Panc1 (cell line): ENCODE results near the gene TMEM168.

Source experiments
- SIN3A ChIP-seq: IDR thresholded peaks from 2 replicates; pipeline ENCODE4 v1.6.1; 2012; ENCODE audit warnings: low read depth, mild to moderate bottlenecking, low read length, moderate library complexity, borderline replicate concordance; ENCODE audit not compliant: insufficient read depth
- TF ChIP-seq, protein P1 (sequence below): fragments of 450-650 bp; IDR thresholded peaks from 2 replicates; pipeline ENCODE4 v1.5.1; 2017; ENCODE audit warnings: mild to moderate bottlenecking

DNA sequence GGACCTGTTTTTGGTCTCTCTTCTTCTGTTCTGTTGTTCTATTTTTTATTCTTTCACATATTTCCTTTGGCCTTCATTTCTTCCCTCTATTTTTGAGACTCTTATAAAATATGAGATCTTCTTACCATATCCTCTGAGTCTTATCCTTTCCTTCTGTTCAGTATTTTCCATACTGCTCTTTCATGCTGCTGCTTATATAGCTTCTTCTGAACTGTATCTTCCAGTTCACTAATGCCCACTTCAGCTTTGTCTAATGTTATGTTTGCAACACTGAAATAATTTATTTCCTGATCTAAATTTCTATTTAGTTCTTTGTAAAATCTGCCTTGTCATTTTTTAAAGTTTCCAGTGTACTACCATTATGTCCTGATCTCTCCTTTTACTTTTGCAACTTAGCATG is 12.8 kb downstream of the TMEM168 start:
- TF ChIP-seq, protein P1, sequence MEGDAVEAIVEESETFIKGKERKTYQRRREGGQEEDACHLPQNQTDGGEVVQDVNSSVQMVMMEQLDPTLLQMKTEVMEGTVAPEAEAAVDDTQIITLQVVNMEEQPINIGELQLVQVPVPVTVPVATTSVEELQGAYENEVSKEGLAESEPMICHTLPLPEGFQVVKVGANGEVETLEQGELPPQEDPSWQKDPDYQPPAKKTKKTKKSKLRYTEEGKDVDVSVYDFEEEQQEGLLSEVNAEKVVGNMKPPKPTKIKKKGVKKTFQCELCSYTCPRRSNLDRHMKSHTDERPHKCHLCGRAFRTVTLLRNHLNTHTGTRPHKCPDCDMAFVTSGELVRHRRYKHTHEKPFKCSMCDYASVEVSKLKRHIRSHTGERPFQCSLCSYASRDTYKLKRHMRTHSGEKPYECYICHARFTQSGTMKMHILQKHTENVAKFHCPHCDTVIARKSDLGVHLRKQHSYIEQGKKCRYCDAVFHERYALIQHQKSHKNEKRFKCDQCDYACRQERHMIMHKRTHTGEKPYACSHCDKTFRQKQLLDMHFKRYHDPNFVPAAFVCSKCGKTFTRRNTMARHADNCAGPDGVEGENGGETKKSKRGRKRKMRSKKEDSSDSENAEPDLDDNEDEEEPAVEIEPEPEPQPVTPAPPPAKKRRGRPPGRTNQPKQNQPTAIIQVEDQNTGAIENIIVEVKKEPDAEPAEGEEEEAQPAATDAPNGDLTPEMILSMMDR: no peak
- no peak for TF ChIP-seq SIN3A
